ENCODE measurements around the gene GPHN.

- TF ChIP-seq EZH2 (IDR thresholded peaks at IDR 0.05; ENCODE audit: borderline replicate concordance, low read depth, low read length, severe bottlenecking): no peak
- no peak for TF ChIP-seq CTCF (IDR thresholded peaks at IDR 0.05; ENCODE audit: extremely low read depth in 1 of 2, insufficient read depth in 1 of 2, low read depth in 1 of 2, low read length in 2 of 2)
Measured at GRCh38 chr14:66572826-66573225, 64.9 kb downstream of the GPHN start.
